HepG2 (cell line): ENCODE data around the gene TMEM116. TPM values are rescaled to one million over a fixed set of nuclear protein-coding genes. Genes with fewer than 3 reads are reported as not detected.

Experiments used
- CBX2 ChIP-seq, 2 experiments: fragments of 200-600 bp in 1 of 2; sonication (generic); formaldehyde crosslinking in 1 of 2; IDR thresholded peaks; 2 replicates each; pipeline versions ENCODE4 v1.7.0 to v1.8.1; 2018 to 2022; ENCODE audit warnings: low read depth in 2 of 2, low read length in 1 of 2, mild to moderate bottlenecking in 1 of 2, missing genetic modification reagents in 1 of 2
- FOSL1 ChIP-seq: sonication (generic); formaldehyde crosslinking; IDR thresholded peaks from 2 replicates; pipeline ENCODE4 v1.9.0; 2021; ENCODE audit warnings: missing genetic modification reagents, borderline replicate concordance
- FOXO4 ChIP-seq: sonication (generic); formaldehyde crosslinking; conservative IDR thresholded peaks from 2 replicates; pipeline ENCODE4 v1.8.1; 2023; ENCODE audit warnings: missing genetic modification reagents
- MTF2 ChIP-seq: sonication (generic); formaldehyde crosslinking; IDR thresholded peaks from 2 replicates; pipeline ENCODE4 v1.5.0; 2020; ENCODE audit warnings: missing genetic modification reagents, borderline replicate concordance
- NKX3-1 ChIP-seq: sonication (generic); formaldehyde crosslinking; IDR thresholded peaks from 2 replicates; pipeline ENCODE4 v1.5.0; 2020; ENCODE audit warnings: missing genetic modification reagents
- PAWR ChIP-seq: sonication (generic); formaldehyde crosslinking; IDR thresholded peaks from 2 replicates; pipeline ENCODE4 v1.4.0; 2020; ENCODE audit warnings: missing genetic modification reagents, mild to moderate bottlenecking, borderline replicate concordance
- SATB2 ChIP-seq: sonication (generic); formaldehyde crosslinking; IDR thresholded peaks from 2 replicates; pipeline ENCODE4 v1.5.0; 2020; ENCODE audit warnings: missing genetic modification reagents
- SNAPC2 ChIP-seq: sonication (generic); formaldehyde crosslinking; IDR thresholded peaks from 2 replicates; pipeline ENCODE4 v1.8.1; 2022; ENCODE audit warnings: mild to moderate bottlenecking, missing genetic modification reagents
- TCF7 ChIP-seq: sonication (generic); IDR thresholded peaks from 2 replicates; pipeline ENCODE4 v1.6.1; 2016; ENCODE audit warnings: antibody characterized with exemption, low read depth
- TOE1 ChIP-seq: sonication (generic); formaldehyde crosslinking; IDR thresholded peaks from 2 replicates; pipeline ENCODE4 v1.4.0; 2020; ENCODE audit warnings: mild to moderate bottlenecking, missing genetic modification reagents
- XBP1 ChIP-seq: sonication (generic); formaldehyde crosslinking; IDR thresholded peaks from 2 replicates; pipeline ENCODE4 v1.5.0; 2020; ENCODE audit warnings: missing genetic modification reagents
- ZBTB26 ChIP-seq: IDR thresholded peaks from 2 replicates; pipeline ENCODE4 v1.6.1; 2016; ENCODE audit warnings: missing compliant biosample characterization, missing genetic modification reagents, borderline replicate concordance
- ZNF30 ChIP-seq: sonication (generic); formaldehyde crosslinking; IDR thresholded peaks from 2 replicates; pipeline ENCODE4 v1.5.0; 2020; ENCODE audit warnings: mild to moderate bottlenecking, missing genetic modification reagents
- ZNF317 ChIP-seq: sonication (generic); formaldehyde crosslinking; IDR thresholded peaks from 2 replicates; pipeline ENCODE4 v1.5.0; 2020; ENCODE audit warnings: mild to moderate bottlenecking, missing genetic modification reagents
- ZNF556 ChIP-seq: sonication (generic); formaldehyde crosslinking; IDR thresholded peaks from 2 replicates; pipeline ENCODE4 v1.4.0; 2020; ENCODE audit warnings: mild to moderate bottlenecking, missing genetic modification reagents, borderline replicate concordance
- ZNF576 ChIP-seq: sonication (generic); formaldehyde crosslinking; IDR thresholded peaks from 2 replicates; pipeline ENCODE4 v1.4.0; 2020; ENCODE audit warnings: mild to moderate bottlenecking, missing genetic modification reagents
- ZNF646 ChIP-seq: sonication (generic); formaldehyde crosslinking; IDR thresholded peaks from 2 replicates; pipeline ENCODE4 v1.9.0; 2021; ENCODE audit warnings: mild to moderate bottlenecking, missing genetic modification reagents
- polyA plus RNA-seq, 8 experiments: library from polyadenylated mRNA; depleted of rRNA in 3 of 8; stranded (reverse) in 7 of 8; unstranded in 1 of 8; fragments of >200 nt; fragmentation: Illumina TruSeq in 4 of 8; extraction: Trizol in 4 of 8; gene quantifications; 2 replicates each; pipeline versions ENCODE4 v1.2.1 to v1.2.3, GENCODE V29; 2011 to 2016; ENCODE audit warnings: low read depth in 4 of 8, missing spikeins in 1 of 8, mixed read lengths in 1 of 8; ENCODE audit not compliant: insufficient read depth in 1 of 8
- total RNA-seq, 5 experiments: library from RNA; depleted of rRNA; stranded (reverse); fragments of >200 nt; fragmentation: Illumina TruSeq; extraction: Trizol; gene quantifications; 2 replicates each; pipeline ENCODE4 v1.2.3, GENCODE V29; 2016; ENCODE audit warnings: low read depth in 1 of 5

Gene TMEM116
- total and polyA plus RNA-seq, 2 of the 13 experiments (the other 11 are each of a cell fraction or from before 2014, with no cell fraction given) = 14.0 to 17.8 TPM

- TF ChIP-seq FOXO4 (CRISPR knock-in tag) (no peak), SATB2 (CRISPR knock-in tag) (no peak), ZNF646 (no peak), TOE1 (CRISPR knock-in tag) (no peak), MTF2 (CRISPR knock-in tag) (no peak), SNAPC2 (CRISPR knock-in tag) (no peak), FOSL1 (CRISPR knock-in tag) (no peak), ZNF30 (CRISPR knock-in tag) (no peak), ZBTB26 (0 out of 2 replicates have a peak, but pooled peaks have one; percentile 66), ZNF317 (peak; percentile 52; the same call in 1 of the 2 replicates), PAWR (no peak; the same call in 1 of the 2 replicates), TCF7 (no peak), ZNF556 (no peak), NKX3-1 (CRISPR knock-in tag) (no peak), ZNF576 (CRISPR knock-in tag) (no peak; the same call in 1 of the 2 replicates), CBX2 (IDR thresholded peaks at IDR 0.05; ENCODE audit: low read depth, low read length) (no peak), CBX2 (CRISPR knock-in tag; IDR thresholded peaks at IDR 0.05; ENCODE audit: low read depth) (no peak), XBP1 (no peak)
These were observed 837 bp upstream of the TMEM116 start (continued) for GRCh38 chr12:112013601-112014402.
